ENCODE results near the gene RASA3. TPM values are rescaled to one million over a fixed set of nuclear protein-coding genes. Genes with fewer than 3 reads are reported as not detected.

Gene RASA3
- total RNA-seq, 1 donor from 2014 or later: 41.1 TPM

DNA sequence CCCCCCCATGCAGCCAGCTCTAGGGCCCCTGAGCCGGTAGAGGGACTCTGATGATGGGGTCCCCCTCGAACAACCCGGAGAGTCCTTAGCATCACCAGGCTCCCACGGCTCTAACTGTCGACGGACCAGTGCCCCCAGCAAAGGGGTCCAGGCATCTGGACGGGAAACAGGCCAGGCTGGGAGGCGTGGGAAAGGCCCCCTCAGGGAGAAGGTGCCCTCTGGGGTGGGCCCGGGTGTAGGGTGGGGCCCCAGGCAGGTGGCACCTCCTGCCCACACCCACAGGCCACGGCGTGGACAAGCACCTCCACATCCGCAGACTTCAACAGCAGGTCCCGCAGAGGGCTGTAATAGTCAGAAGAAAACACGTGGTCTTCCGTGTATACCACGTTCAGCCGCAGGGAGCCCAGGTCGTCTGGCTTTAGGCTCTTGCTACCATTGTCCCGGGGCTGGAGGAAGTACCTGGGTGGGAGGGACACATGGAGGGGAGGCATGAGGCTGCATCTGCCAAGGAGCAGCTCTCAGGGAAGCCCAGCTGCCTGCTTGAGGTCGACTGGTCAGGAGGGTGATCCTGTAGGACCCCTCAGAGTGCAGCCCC lies 113.9 kb downstream of the RASA3 start:
- Histone ChIP-seq H3K27ac (ENCODE audit: low read depth, low read length) (no peak overlapping the region), H3K79me2 (ENCODE audit: insufficient read depth, low read length) (peaks cover 7% of the 10 kb centered on the region), H3K4me2 (ENCODE audit: low read length) (no peak overlapping the region), H3K9ac (ENCODE audit: low read length) (no peak overlapping the region), H3K9me3 (ENCODE audit: insufficient read depth, low read depth, low read length) (no peaks in the 10 kb centered on the region), H4K20me1 (ENCODE audit: insufficient read depth, low read length) (peaks cover 32% of the 10 kb centered on the region), H3K36me3 (ENCODE audit: insufficient read depth, low read length) (peaks cover 25% of the 10 kb centered on the region), H3K27me3 (ENCODE audit: insufficient read depth, low read length) (no peaks in the 10 kb centered on the region), H3K4me1 (ENCODE audit: insufficient read depth, low read length) (peaks cover 8% of the 10 kb centered on the region), H2AFZ (ENCODE audit: low read depth, low read length) (no peak overlapping the region), H3K4me3 (ENCODE audit: insufficient read depth, low read depth, low read length) (no peak overlapping the region)
- peaks cover 2% of the 10 kb centered on the region for H3K4me1 Mint-ChIP-seq (ENCODE audit: low read depth, unreplicated experiment)
- FAIRE-seq (no peak), DNase-seq (ENCODE audit: low read depth) (no peak)
- H3K27me3 Mint-ChIP-seq (ENCODE audit: low read depth, unreplicated experiment): no peaks in the 10 kb centered on the region
- H3K9me3 Mint-ChIP-seq (ENCODE audit: unreplicated experiment): no peaks in the 10 kb centered on the region
- H3K4me3 Mint-ChIP-seq (ENCODE audit: unreplicated experiment): no peak overlapping the region
- peaks cover 25% of the 10 kb centered on the region for H3K36me3 Mint-ChIP-seq (ENCODE audit: low read depth, unreplicated experiment)
- no peak for TF ChIP-seq EZH2 (IDR thresholded peaks at IDR 0.05; ENCODE audit: insufficient read depth, low read length)
- TF ChIP-seq, protein P1, sequence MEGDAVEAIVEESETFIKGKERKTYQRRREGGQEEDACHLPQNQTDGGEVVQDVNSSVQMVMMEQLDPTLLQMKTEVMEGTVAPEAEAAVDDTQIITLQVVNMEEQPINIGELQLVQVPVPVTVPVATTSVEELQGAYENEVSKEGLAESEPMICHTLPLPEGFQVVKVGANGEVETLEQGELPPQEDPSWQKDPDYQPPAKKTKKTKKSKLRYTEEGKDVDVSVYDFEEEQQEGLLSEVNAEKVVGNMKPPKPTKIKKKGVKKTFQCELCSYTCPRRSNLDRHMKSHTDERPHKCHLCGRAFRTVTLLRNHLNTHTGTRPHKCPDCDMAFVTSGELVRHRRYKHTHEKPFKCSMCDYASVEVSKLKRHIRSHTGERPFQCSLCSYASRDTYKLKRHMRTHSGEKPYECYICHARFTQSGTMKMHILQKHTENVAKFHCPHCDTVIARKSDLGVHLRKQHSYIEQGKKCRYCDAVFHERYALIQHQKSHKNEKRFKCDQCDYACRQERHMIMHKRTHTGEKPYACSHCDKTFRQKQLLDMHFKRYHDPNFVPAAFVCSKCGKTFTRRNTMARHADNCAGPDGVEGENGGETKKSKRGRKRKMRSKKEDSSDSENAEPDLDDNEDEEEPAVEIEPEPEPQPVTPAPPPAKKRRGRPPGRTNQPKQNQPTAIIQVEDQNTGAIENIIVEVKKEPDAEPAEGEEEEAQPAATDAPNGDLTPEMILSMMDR (IDR thresholded peaks at IDR 0.05; ENCODE audit: insufficient read depth, low read depth, low read length): no peak
- no peak overlapping the region for H3K27ac Mint-ChIP-seq (ENCODE audit: unreplicated experiment)

DNA sequence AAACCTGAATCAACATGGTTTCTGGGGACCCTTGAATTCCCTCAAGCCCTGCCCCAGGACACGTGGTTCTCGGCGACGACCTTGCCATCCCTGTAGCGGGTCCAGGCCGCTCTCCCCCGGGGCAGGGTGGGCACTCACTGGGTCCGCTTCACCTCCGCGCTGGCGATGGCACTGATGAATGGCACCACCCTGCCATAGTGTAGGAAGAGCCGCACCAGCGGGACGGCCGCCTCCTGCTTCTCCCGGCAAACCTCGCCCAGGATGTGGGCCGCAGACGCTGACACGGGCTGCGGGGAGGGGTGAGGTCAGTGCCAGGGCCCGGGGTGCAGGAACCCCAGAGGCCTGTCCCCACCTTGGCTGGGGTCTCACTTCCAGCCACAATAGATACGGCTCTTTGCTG lies 114.5 kb downstream of the RASA3 start:
- Histone ChIP-seq H3K36me3 (ENCODE audit: insufficient read depth, low read length) (peaks cover 23% of the 10 kb centered on the region), H3K4me3 (ENCODE audit: insufficient read depth, low read depth, low read length) (no peak overlapping the region), H3K9ac (ENCODE audit: low read length) (no peak overlapping the region), H3K9me3 (ENCODE audit: insufficient read depth, low read depth, low read length) (no peaks in the 10 kb centered on the region), H2AFZ (ENCODE audit: low read depth, low read length) (no peak overlapping the region), H3K4me2 (ENCODE audit: low read length) (no peak overlapping the region), H3K27me3 (ENCODE audit: insufficient read depth, low read length) (no peaks in the 10 kb centered on the region), H3K27ac (ENCODE audit: low read depth, low read length) (no peak overlapping the region), H3K79me2 (ENCODE audit: insufficient read depth, low read length) (peaks cover 7% of the 10 kb centered on the region), H4K20me1 (ENCODE audit: insufficient read depth, low read length) (peaks cover 32% of the 10 kb centered on the region), H3K4me1 (ENCODE audit: insufficient read depth, low read length) (peaks cover 8% of the 10 kb centered on the region)
- TF ChIP-seq, protein P1 (IDR thresholded peaks at IDR 0.05; ENCODE audit: insufficient read depth, low read depth, low read length): no peak
- TF ChIP-seq EZH2 (IDR thresholded peaks at IDR 0.05; ENCODE audit: insufficient read depth, low read length): no peak
- Mint-ChIP-seq H3K9me3 (ENCODE audit: unreplicated experiment) (no peaks in the 10 kb centered on the region), H3K4me1 (ENCODE audit: low read depth, unreplicated experiment) (peaks cover 2% of the 10 kb centered on the region), H3K27ac (ENCODE audit: unreplicated experiment) (no peak overlapping the region), H3K27me3 (ENCODE audit: low read depth, unreplicated experiment) (no peaks in the 10 kb centered on the region), H3K4me3 (ENCODE audit: unreplicated experiment) (no peak overlapping the region), H3K36me3 (ENCODE audit: low read depth, unreplicated experiment) (peaks cover 25% of the 10 kb centered on the region)
- no peak for FAIRE-seq
- DNase-seq (ENCODE audit: low read depth): no peak

DNA sequence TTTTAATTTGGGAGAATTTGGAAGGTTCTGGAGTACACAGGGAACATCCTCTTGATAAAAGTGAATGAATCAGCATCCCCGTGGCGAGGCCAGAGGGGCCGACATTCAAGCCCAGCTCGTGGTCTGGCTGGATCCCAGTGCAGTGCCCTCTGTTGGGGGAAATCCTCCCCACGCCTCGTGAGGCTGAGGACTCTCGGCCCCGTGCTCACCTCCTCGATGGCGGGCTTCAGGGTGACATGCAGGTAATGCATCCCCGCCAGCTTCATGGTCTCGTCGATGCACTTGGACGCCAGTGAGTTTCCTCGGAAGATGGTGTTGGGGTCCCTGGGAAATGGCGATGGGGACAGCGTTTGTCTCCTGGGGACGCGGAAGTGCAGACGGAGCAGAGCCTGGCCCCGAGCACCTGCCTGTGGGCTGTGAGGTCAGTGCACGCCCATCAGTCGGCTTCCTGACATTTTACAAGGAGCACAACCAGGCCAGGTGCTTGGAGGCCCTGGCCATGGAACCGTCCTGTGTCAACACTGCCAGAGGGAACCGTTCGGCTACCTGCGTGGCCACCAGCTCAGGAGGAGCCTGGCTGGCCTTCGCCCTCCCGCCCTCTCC lies 115.3 kb downstream of the RASA3 start:
- Histone ChIP-seq H3K36me3 (ENCODE audit: insufficient read depth, low read length) (peaks cover 23% of the 10 kb centered on the region), H3K4me2 (ENCODE audit: low read length) (no peak overlapping the region)
- DNase-seq (ENCODE audit: low read depth): no peak

More for the DNA sequence above, 115.3 kb downstream of the RASA3 start:
- Histone ChIP-seq H2AFZ (ENCODE audit: low read depth, low read length) (no peak overlapping the region), H3K79me2 (ENCODE audit: insufficient read depth, low read length) (peaks cover 7% of the 10 kb centered on the region), H3K27ac (ENCODE audit: low read depth, low read length) (no peak overlapping the region), H3K9me3 (ENCODE audit: insufficient read depth, low read depth, low read length) (no peaks in the 10 kb centered on the region), H3K9ac (ENCODE audit: low read length) (no peak overlapping the region), H3K27me3 (ENCODE audit: insufficient read depth, low read length) (no peaks in the 10 kb centered on the region), H3K4me3 (ENCODE audit: insufficient read depth, low read depth, low read length) (no peak overlapping the region), H3K4me1 (ENCODE audit: insufficient read depth, low read length) (peaks cover 8% of the 10 kb centered on the region), H4K20me1 (ENCODE audit: insufficient read depth, low read length) (peaks cover 37% of the 10 kb centered on the region)
- H3K36me3 Mint-ChIP-seq (ENCODE audit: low read depth, unreplicated experiment): peaks cover 22% of the 10 kb centered on the region
- FAIRE-seq: no peak
- H3K27ac Mint-ChIP-seq (ENCODE audit: unreplicated experiment): no peak overlapping the region
- H3K9me3 Mint-ChIP-seq (ENCODE audit: unreplicated experiment): no peaks in the 10 kb centered on the region
- peaks cover 2% of the 10 kb centered on the region for H3K4me1 Mint-ChIP-seq (ENCODE audit: low read depth, unreplicated experiment)
- TF ChIP-seq EZH2 (IDR thresholded peaks at IDR 0.05; ENCODE audit: insufficient read depth, low read length): no peak
- TF ChIP-seq, protein P1 (IDR thresholded peaks at IDR 0.05; ENCODE audit: insufficient read depth, low read depth, low read length): peak; percentile 32
- no peaks in the 10 kb centered on the region for H3K27me3 Mint-ChIP-seq (ENCODE audit: low read depth, unreplicated experiment)
- H3K4me3 Mint-ChIP-seq (ENCODE audit: unreplicated experiment): no peak overlapping the region

All from astrocyte (in vitro differentiated cells and primary cell).